GM19035 (cell line): ENCODE data around the gene GOLGA6L1.
"Not testable (repeated sequence)": the region's sequence is repeated elsewhere in the genome, so short reads cannot be mapped to it uniquely, and the experiment has no call there.

Experiments used
- ATAC-seq: cut with Tn5 transposase; IDR thresholded peaks from one replicate; pipeline ENCODE4 v1.9.1; 2021; ENCODE audit not compliant: unreplicated experiment

GOLGA6L1 gene

GRCh38 chr15:23136722-23137121 is at the start of gene GOLGA6L1:
Gene GOLGA6L1, minus strand, starts transcription at chr15:23136822. Its CDS starts 91 bp downstream, at chr15:23136731.
- not testable (repeated sequence) for ATAC-seq

GRCh38 chr15:23181201-23181600 is 44.6 kb upstream of the GOLGA6L1 start:
- ATAC-seq: not testable (repeated sequence)

DNA sequence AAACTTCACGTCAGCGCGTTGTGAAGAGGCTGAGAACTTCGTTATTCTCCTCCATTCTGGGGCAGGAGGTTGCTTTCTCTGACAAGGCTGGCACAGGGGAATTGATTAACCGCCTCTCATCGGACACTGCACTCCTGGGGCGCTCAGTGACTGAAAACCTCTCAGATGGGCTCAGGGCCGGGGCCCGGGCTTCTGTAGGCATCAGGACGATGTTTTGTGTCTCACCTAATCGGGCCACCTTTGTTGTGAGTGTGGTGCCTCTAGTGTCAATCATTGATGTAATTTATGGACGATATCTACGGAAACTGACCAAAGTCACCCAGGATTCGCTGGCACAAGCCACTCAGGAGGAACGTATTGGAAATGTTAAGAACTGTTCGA is 43.9 kb upstream of the GOLGA6L1 start:
- not testable (repeated sequence) for ATAC-seq

DNA sequence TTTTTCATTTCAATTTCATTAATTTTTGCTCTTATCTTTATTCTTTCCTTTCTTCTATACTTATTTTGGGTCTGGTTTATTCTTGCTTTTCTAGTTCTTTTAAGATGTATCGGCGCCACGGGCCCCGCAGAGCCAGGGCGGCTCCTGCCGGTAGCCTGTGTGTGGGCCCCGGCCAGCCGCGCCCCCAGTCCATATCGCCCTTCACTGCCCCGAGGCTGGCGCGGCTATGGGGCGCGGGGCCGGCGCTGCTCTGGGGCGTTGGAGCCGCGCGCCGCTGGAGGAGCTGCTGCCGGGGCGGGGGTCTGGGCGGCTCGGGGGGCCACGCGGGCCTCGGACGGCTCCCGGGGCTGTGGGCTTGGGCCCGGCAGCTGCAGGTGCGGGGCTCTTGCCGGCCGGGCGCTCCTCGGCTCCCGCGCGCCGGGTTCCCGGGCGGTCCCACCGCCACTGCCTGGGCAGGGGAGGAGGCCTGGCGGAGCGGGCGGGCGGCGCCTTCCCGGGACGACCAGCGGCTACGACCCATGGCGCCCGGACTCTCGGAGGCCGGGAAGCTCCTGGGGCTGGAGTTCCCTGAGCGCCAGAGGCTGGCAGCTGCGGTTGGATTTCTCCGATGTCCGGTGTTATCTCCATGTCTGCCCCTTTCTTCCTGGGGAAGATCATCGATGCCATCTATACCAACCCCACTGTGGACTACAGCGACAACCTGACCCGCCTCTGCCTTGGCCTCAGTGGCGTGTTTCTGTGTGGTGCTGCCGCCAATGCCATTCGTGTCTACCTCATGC is 43.3 kb upstream of the GOLGA6L1 start:
- not testable (repeated sequence) for ATAC-seq

- not testable (repeated sequence) for ATAC-seq
Observed at GRCh38 chr15:23176683-23177082, 40.1 kb upstream of the GOLGA6L1 start.

DNA sequence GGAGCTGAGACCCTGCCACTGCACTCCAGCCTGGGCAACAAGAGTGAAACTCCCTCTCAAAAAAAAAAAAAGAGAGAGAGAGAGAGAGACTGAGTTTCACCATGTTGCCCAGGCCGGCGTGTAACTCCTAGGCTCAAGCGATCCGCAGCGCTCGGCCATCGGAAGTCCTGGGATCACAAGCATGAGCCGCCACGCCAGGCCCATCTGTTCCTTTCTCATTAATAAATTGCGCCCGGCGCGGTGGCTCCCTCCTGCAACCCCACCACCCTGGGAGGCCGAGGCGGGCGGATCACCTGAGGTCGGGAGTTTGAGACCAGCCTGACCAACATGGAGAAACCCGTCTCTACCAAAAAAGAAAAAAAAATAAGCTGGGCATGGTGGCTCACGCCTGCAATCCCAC is 39.0 kb upstream of the GOLGA6L1 start:
- ATAC-seq: not testable (repeated sequence)

- not testable (repeated sequence) for ATAC-seq
Observed at GRCh38 chr15:23174609-23175140, 38.1 kb upstream of the GOLGA6L1 start.

DNA sequence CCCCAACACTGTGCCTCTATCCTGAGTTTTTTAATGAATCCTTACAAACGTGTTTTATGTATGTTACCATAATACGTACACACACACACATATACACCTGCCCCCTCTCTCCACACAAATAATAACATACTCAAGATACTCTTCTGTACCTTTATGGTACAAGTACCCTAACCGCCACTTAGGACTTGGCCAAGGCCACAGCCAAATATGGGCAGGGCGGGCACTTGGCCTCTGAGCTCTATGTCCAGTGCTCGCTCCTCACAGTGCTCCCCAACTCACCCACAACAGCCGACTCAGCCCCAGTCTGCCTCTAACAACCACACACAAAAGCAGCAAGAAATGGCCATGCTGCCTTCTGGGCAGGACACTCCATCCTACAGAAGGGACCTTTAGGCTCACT is 3.8 kb downstream of the GOLGA6L1 start:
- ATAC-seq: not testable (repeated sequence)

DNA sequence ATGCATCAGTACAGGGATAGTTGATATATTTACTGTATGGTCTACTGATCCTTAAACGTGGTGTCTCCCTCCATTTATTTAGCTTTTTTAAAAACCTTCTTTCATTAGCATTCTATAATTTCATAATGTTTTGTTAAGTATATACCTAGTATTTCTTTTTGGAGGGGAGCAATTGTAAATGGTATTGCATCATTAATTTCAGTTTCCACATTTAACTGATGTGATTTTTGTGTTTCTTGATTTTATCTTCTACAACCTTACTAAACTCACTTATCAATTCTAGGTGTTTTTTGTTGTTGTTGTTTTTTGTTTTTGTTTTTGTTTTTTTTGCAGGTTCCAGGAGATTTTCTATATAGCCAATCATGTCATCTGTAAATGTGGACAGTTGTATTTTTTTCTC is 18.4 kb downstream of the GOLGA6L1 start:
- ATAC-seq: no peak

GRCh38 chr15:23095796-23096195 is 40.8 kb downstream of the GOLGA6L1 start:
- no peak for ATAC-seq

DNA sequence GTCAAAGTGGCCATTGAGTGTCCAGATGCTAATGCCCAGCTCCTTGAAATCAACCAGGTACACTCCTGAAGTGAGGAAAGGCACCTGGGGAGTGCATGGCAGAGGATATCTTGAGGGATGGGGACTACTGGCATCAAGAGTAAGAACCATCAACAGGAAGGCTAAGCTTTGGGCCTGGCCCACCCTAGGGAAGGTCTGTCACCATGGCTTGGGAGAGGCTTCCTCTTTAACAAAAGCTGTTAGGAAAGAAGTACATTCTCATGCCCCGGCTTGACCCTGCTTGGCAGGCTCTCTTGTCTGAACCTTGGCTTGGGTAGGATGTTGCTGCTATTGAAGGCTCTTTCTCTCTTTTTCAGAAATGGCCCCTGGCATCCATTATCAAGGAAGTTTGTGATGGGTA is 53.5 kb downstream of the GOLGA6L1 start:
- ATAC-seq: no peak

DNA sequence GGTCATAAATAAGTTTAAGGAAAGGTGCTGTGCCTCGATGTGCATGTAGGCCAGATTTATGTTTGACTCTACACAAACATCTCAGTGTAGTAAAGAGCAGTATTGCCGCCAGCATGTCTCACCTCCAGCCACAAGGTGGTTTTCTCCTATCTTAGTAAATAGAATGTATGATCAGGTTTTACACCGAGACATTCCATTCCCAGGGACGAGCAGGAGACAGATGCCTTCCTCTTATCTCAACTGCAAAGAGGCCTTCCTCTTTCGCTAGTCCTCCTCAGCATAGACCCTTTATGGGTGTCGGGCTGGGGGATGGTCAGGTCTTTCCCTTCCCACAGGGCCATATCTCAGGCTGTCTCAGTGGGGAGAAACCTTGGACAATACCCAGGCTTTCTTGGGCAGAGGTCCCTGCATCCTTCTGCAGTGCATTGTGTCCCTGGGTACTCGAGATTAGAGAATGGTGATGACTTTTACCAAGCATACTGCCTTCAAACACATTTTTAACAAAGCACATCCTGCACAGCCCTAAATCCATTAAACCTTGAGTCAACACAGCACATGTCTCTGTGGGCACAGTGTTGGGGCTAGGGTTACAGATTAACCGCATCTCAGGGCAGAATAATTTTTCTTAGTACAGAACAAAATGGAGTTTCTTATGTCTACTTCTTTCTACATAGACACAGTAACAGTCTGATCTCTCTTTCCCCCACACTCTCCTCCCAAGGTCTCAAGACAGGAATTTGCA is 54.5 kb downstream of the GOLGA6L1 start:
- not testable (repeated sequence) for ATAC-seq

DNA sequence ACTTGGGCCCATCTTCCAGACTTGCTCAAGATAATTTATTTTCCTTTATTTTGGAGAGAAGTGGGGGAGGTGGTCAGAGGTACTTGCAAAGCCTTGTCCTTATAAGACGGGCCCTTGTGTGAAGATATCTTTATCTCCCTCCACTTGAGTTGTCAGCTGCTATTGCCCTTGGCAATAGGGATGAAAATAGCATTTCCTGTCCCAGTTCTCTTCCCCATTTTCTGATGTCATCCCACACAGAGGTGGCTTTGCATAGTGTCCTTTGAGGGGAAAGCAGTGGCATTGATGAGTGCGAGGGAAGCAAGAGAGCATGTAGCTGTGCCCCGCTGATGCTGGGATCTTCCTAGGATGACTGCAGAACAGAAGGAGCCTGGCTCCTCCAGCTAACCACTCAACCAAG is 55.4 kb downstream of the GOLGA6L1 start:
- no peak for ATAC-seq

DNA sequence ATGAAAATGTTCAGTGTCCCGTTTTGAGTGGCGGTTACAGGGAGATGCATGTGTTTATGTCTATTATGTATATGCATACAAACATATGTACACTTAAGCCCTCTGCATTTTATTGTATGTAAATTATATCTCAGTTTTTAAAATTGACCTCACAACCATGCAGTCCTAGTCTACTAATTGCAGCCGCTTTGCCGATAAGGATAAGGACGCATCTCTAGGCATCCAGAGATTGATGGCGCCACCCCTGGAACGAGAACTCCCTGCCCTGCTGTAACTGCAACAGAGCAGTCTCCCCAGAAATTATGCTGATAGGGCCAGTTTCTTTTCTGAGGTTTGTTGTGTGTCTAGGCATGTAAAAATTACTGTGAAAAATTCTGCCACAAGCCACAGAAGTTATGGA is 56.9 kb downstream of the GOLGA6L1 start:
- ATAC-seq: no peak
